GM12874 (cell line): ENCODE results near the gene ANKZF1.

Experiments used
- CTCF ChIP-seq: IDR thresholded peaks from 2 replicates; pipeline ENCODE4 v1.5.1; 2011; ENCODE audit warnings: low read depth, mild to moderate bottlenecking, control low read depth, low read length, moderate library complexity; ENCODE audit not compliant: insufficient read depth

ANKZF1 gene

GRCh38 chr2:219280651-219281050 is 51.0 kb downstream of the ANKZF1 start:
- TF ChIP-seq CTCF: no peak

GRCh38 chr2:219281588-219281987 is 52.0 kb downstream of the ANKZF1 start:
- TF ChIP-seq CTCF: no peak

DNA sequence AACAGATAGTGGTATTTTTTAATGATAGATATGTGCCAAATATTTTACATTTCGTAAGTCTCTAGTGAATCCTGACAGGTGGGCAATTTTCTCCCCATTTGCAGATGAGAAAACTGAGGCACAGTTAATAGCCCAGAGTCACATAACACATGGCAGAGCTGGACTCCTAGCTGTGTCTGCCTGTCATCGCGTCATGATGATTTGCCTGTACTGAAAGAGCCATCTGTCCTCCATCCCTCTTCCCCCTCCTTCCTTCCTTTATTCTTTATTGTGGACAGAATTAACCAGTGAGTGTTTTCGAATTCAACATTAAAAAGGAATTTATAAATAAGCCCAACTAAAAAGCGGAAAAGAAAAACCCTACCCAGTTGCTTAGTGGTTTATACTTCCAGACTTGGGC is 52.8 kb downstream of the ANKZF1 start:
- no peak for TF ChIP-seq CTCF

- TF ChIP-seq CTCF: no peak
Observed at GRCh38 chr2:219282943-219283581, 53.5 kb downstream of the ANKZF1 start.

DNA sequence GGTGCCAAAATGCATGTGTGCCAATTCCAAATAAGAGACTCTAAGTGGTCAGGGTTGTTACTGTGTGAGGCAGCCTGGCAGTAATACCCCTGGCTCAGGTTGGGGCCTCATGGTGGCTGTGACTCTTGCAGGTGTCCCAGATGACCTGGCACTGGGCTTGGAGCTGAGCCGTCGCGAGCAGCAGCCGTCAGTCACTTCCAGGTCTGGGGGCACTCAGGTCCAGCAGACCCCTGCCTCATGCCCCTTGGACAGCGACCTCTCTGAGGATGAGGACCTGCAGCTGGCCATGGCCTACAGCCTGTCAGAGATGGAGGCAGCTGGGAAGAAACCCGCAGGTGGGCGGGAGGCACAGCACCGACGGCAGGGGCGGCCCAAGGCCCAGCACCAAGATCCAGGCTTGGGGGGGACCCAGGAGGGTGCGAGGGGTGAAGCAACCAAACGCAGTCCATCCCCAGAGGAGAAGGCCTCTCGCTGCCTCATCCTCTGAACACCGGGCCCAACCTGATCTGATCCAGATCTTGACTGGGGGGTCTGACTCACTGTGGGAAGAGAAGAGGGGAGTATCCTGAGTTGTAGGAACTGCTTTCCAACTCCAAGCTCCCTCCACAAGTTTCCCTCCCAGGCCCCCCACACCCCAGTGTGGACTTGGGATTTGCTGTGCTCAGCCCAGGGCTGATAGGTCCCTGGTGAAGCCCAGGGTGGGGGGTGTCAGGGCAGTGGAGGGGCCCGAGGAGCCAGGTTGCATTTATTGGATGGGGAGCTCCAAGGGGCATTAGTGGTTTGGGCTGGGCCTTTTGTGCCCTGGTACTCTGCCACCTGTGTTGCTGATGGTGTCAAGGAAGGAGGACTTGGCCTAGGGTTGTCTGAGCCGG is 55.1 kb downstream of the ANKZF1 start:
- TF ChIP-seq CTCF: no peak

- no peak for TF ChIP-seq CTCF
Observed at GRCh38 chr2:219285373-219285735, 55.7 kb downstream of the ANKZF1 start.

DNA sequence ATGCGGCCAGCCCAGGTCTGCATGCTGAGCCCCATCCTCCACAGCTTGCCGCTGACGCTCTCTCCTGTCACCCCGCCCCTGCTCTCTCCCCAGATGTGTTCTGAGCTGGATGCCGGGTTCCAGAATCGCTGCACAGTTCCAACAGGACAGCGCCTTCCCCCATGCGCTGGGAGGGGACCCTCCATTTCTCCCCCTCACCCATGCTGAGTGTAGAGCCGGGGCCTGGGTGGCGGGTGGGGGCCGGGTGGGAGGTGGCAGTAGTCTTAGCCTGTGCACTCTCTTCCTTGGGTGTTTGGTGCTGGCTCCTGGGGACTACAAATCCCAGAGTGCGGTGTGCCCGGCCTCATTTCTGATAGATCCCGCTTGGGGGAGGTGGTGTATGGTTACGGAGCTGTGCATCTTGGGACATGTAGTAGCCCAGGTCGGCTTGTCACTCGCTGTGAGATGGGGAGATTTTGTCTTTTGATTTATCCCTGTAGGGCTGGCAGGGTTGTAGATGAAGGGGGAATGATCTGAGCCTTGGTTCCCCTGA is 56.4 kb downstream of the ANKZF1 start:
- TF ChIP-seq CTCF: no peak
